Activated CD8-positive, alpha-beta T cell treated with anti-CD3 and anti-CD28 coated beads, Interleukin-2, amount 10 ng/mL, durations not matched to agents 7 days and 5 days (primary cell): ENCODE results near the gene RRP8. TPM values are rescaled to one million over a fixed set of nuclear protein-coding genes. Genes with fewer than 3 reads are reported as not detected.

Experiments used
- ATAC-seq: fragments of 150-1000 bp; cut with Tn5 transposase; one replicate; pipeline ENCODE4 v1.10.0; 2021; ENCODE audit warnings: moderate library complexity
- CTCF ChIA-PET: fragments of 350-600 bp; sonication (Branson Sonifier 250); formaldehyde crosslinking; loops from one replicate; lab custom pipeline; 2021; ENCODE audit warnings: antibody characterized with exemption; lab: Charles Lee
- POLR2A ChIA-PET: fragments of 350-600 bp; sonication (Branson Sonifier 250); formaldehyde crosslinking; loops from one replicate; lab custom pipeline; 2021; ENCODE audit warnings: antibody characterized with exemption; lab: Charles Lee
- DNase-seq: peaks from one replicate; pipeline ENCODE4 v3.0.0-alpha.2; 2020
- H3K27ac Mint-ChIP-seq: one replicate; pipeline ENCODE4 v1.8.0; 2021; ENCODE audit warnings: mild to moderate bottlenecking, mixed read lengths
- H3K27me3 Mint-ChIP-seq: one replicate; pipeline ENCODE4 v1.8.0; 2021; ENCODE audit warnings: low read depth, mixed read lengths
- H3K36me3 Mint-ChIP-seq: one replicate; pipeline ENCODE4 v1.8.0; 2021; ENCODE audit warnings: low read depth, mixed read lengths
- H3K4me1 Mint-ChIP-seq: one replicate; pipeline ENCODE4 v1.8.0; 2021; ENCODE audit warnings: low read depth, mixed read lengths
- H3K4me3 Mint-ChIP-seq: one replicate; pipeline ENCODE4 v1.8.0; 2021; ENCODE audit warnings: mild to moderate bottlenecking, mixed read lengths
- H3K9me3 Mint-ChIP-seq: one replicate; pipeline ENCODE4 v1.8.0; 2022; ENCODE audit warnings: mixed read lengths; ENCODE audit not compliant: insufficient read depth
- total RNA-seq, 2 experiments: library from RNA; stranded (reverse); gene quantifications; one replicate each; pipeline ENCODE4 v1.2.3, GENCODE V29; 2021

Gene RRP8
- total RNA-seq, 2 experiments from 2014 or later: 28.6 to 29.8 TPM

DNA sequence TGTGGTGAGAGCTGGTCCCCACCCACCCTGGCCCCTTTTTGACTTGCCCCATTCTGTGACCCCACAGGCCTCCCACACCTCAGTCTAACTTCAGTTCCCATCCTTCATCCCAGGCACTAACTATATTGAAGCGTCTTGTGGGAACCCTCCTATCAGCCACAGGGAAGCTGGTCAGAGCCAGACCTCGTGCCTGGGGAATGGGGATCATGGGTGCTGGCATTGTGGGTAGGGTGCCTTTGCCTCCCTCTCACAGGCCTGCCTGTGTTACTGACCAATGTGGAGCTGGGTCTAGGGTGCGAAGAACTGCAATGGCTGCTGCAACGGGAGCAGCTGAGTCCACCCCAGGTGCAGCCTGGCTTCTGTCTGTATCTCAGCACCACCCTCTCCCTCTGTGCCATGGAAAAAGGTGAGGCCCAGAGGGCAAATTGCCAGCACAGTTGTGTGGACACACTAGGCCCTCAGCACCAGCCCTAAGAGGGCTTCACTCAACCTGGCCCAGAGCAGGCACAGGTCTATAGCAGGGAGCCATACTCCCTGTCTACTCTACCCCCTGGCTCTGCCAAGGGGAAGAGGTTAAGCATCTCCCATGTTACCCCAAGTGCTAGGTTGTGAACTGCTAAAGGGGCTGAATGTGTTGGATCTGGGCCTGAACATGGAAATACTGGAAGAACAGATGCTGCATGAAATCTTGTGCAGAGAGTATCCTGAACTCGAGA, 37.3 kb downstream of the RRP8 start:
- POLR2A ChIA-PET: interaction anchor here (1.6 kb wide), 1 partner anchor 117 kb away, joined by 4 read pairs; the partner anchor contains the start of gene MRPL17

GRCh38 chr11:6565325-6565724, 38.1 kb downstream of the RRP8 start:
- ChIA-PET CTCF (no interaction called here), POLR2A (interaction anchor here (1.6 kb wide), 1 partner anchor 118 kb away, joined by 4 read pairs; the partner anchor contains the start of gene MRPL17)
- no peak overlapping the region for H3K4me3 Mint-ChIP-seq
- H3K27ac Mint-ChIP-seq: no peak overlapping the region
- ATAC-seq (no peak), DNase-seq (no peak)
- H3K36me3 Mint-ChIP-seq: peaks cover 4% of the 10 kb centered on the region
- H3K9me3 Mint-ChIP-seq: no peaks in the 10 kb centered on the region
- no peaks in the 10 kb centered on the region for H3K27me3 Mint-ChIP-seq
- no peaks in the 10 kb centered on the region for H3K4me1 Mint-ChIP-seq

More for the DNA sequence above, 37.3 kb downstream of the RRP8 start:
- DNase-seq: no peak
- Mint-ChIP-seq H3K36me3 (peaks cover 5% of the 10 kb centered on the region), H3K27ac (no peak overlapping the region), H3K27me3 (no peaks in the 10 kb centered on the region), H3K4me3 (no peak overlapping the region), H3K9me3 (no peaks in the 10 kb centered on the region), H3K4me1 (no peaks in the 10 kb centered on the region)
- CTCF ChIA-PET: no interaction called here
- no peak for ATAC-seq

DNA sequence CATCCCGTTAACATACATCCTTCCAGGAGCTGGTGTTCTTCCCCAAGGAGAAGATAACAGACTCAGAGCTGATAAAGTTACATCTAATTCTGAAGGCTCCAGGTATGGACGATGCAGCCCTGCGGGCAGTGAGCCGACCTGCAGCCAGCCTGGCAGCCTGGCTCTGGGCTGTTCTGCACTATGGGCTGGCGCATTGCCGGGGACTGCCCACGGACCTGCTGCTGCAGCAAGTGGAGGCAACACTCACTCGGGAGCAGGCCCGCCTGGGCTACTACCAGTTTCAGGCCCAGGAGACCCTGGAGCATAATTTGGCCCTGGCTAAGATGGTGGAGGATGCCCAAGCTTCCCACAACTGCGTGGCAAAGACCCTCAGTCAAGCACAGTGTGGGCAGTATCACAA, 39.7 kb downstream of the RRP8 start:
- ATAC-seq (no peak), DNase-seq (no peak)
- H3K4me3 Mint-ChIP-seq: no peak overlapping the region
- no peak overlapping the region for H3K27ac Mint-ChIP-seq
- no peaks in the 10 kb centered on the region for H3K4me1 Mint-ChIP-seq
- no peaks in the 10 kb centered on the region for H3K36me3 Mint-ChIP-seq
- H3K27me3 Mint-ChIP-seq: no peaks in the 10 kb centered on the region
- H3K9me3 Mint-ChIP-seq: no peaks in the 10 kb centered on the region
- ChIA-PET CTCF (interaction anchor here (1.6 kb wide), 1 partner anchor 11 kb away, joined by 3 read pairs; no protein-coding TSS in a partner anchor), POLR2A (interaction anchor here (1.0 to 1.5 kb wide), 2 partner anchors 14 to 15 kb away, joined by 3 to 4 read pairs; no protein-coding TSS in a partner anchor)

GRCh38 chr11:6563121-6563619, 40.2 kb downstream of the RRP8 start:
- no peak for ATAC-seq
- Mint-ChIP-seq H3K27ac (no peak overlapping the region), H3K9me3 (no peaks in the 10 kb centered on the region), H3K4me1 (no peaks in the 10 kb centered on the region), H3K36me3 (no peaks in the 10 kb centered on the region), H3K4me3 (no peak overlapping the region), H3K27me3 (no peaks in the 10 kb centered on the region)
- ChIA-PET POLR2A (interaction anchor here (1.0 to 1.5 kb wide), 2 partner anchors 14 kb away, joined by 3 to 4 read pairs; no protein-coding TSS in a partner anchor), CTCF (interaction anchor here (0.7 to 1.6 kb wide), 2 partner anchors 10 to 56 kb away, joined by 3 read pairs; no protein-coding TSS in a partner anchor)
- no peak for DNase-seq

DNA sequence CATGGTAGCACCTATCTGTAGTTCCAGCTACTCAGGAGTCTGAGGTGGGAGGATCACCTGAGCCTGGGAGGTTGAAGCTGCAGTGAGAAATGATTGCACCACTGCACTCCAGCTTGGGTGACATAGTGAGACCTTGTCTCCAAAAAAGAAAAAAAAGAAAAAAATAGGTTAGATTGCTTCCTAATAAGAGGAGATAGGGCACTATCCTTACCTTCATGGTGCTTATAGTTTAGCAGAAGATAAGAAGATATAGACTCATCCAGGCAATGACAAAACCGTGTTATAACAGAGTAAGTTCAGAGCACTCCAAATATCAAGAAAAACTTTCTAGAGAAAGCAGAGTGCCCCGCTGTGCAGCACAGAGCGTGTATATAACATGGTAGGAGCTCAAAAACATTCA, 42.1 kb downstream of the RRP8 start:
- H3K27me3 Mint-ChIP-seq: no peaks in the 10 kb centered on the region
- H3K27ac Mint-ChIP-seq: no peak overlapping the region
- DNase-seq (no peak), ATAC-seq (no peak)
- H3K36me3 Mint-ChIP-seq: no peaks in the 10 kb centered on the region
- no peaks in the 10 kb centered on the region for H3K4me1 Mint-ChIP-seq
- CTCF ChIA-PET: interaction anchor here (1.4 to 1.7 kb wide), 2 partner anchors 30 to 198 kb away, joined by 3 to 6 read pairs; no protein-coding TSS in a partner anchor
- POLR2A ChIA-PET: no interaction called here
- H3K9me3 Mint-ChIP-seq: no peaks in the 10 kb centered on the region
- H3K4me3 Mint-ChIP-seq: no peak overlapping the region

DNA sequence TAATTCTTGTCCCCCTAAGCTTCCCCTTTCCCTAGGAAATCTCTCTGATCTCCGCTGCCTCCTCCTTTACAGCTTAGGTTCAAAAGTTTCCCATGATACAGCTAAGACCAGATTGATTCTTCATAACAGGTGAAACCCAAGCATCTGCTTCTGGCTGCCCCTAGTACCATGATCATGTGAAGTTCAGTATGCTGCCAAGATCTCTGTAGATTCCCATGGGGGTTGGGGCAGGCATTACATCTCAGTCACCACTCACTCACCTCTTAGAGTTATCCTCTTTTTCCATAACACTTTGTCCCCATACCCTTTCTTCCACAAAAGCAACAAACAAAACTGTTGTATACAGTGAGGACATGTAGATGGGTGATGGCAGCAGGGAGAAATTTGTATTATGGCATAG, 44.0 kb downstream of the RRP8 start:
- ChIA-PET POLR2A (no interaction called here), CTCF (no interaction called here)
- DNase-seq: no peak
- Mint-ChIP-seq H3K27me3 (no peaks in the 10 kb centered on the region), H3K27ac (no peak overlapping the region), H3K4me1 (no peaks in the 10 kb centered on the region), H3K4me3 (no peak overlapping the region), H3K9me3 (no peaks in the 10 kb centered on the region), H3K36me3 (no peaks in the 10 kb centered on the region)
- no peak for ATAC-seq

DNA sequence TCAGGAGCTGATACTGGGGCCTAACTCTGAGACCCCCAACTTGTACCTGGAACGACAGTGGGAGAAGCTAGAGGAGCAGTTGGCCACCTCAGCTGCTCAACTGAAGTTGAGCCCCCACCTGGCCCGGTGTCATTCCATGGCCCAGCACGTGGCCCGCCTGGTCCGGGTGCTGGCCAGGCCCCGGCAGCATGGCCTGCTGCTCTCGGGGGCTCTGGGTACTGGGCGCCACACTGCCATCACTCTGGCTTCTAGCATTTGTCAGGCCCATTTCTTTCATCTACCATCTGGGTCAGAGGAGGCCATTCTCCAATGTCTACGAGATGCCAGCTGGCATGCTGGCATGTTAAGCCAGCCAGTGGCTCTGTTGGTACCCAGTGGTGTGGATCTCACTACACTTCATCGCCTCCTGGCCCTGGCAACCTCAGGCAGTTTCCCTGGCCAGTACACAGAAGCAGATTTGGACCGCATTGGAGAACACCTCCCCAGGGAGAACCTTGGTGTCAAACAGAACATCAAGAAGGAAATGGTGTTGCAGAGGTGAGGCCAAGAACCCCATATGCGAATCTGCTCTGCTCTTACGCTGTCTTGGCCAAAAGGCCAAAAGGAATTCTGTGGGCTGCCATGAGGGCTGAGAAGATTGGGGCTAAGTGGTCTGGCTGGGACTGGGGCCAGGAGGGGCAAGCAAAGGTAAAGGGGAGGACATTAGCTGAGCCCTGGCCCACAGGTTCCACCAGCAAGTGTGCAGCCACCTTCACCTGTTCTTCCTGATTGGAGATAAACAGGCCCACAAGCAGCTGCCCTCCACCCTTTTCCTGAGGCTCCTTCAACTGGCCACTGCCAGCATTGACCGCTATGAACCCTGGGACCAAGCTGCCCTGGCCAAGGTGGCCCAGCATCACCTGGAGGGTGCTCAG, 45.4 kb downstream of the RRP8 start:
- no peaks in the 10 kb centered on the region for H3K9me3 Mint-ChIP-seq
- no peak overlapping the region for H3K4me3 Mint-ChIP-seq
- ChIA-PET POLR2A (no interaction called here), CTCF (no interaction called here)
- H3K27me3 Mint-ChIP-seq: no peaks in the 10 kb centered on the region
- no peak overlapping the region for H3K27ac Mint-ChIP-seq
- H3K4me1 Mint-ChIP-seq: no peaks in the 10 kb centered on the region
- DNase-seq (peak; percentile 13), ATAC-seq (no peak)
- H3K36me3 Mint-ChIP-seq: no peaks in the 10 kb centered on the region

- CTCF ChIA-PET: no interaction called here
- no peak overlapping the region for H3K4me3 Mint-ChIP-seq
- DNase-seq (no peak), ATAC-seq (no peak)
- H3K27me3 Mint-ChIP-seq: no peaks in the 10 kb centered on the region
- POLR2A ChIA-PET: no interaction called here
- no peaks in the 10 kb centered on the region for H3K4me1 Mint-ChIP-seq
- no peaks in the 10 kb centered on the region for H3K36me3 Mint-ChIP-seq
- H3K27ac Mint-ChIP-seq: no peak overlapping the region
- H3K9me3 Mint-ChIP-seq: no peaks in the 10 kb centered on the region
These were observed 46.4 kb downstream of the RRP8 start for GRCh38 chr11:6557063-6557462.

DNA sequence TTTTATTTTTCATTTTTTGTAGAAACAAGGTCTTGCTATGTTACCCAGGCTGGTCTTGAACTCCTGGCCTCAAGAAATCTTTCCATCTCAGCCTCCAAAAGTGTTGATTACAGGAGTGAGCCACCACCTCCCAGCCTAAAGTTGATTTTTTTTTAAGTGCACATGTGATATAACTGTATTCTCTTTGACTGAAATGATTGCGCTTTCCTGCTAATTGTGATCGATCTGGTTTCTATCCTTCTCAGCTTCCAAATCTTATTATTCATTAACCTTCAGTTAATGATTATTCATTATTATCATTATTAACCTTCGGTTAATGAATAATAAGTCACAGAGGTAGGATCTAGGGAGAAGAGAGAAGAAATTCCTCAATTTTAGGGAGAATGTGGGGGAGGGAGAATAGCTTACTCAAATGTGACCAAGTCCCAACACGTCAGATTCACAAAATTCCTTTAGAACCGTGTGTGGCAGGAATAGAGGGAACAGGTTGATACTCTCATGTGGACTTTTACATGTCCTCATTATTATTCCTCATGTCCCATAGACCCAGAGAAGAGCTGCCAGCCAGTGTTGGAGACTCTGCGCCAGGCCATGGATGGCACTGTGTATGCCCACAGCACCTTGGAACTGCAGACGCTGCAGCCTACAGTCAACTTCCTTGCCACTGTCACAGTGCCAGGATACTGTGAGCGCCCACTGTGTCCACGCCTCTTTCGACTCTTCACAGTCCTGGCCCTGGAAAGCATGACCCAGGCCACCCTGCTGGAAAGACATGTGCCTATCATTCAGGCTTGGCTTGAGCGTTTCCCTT, 47.1 kb downstream of the RRP8 start:
- Mint-ChIP-seq H3K27me3 (no peaks in the 10 kb centered on the region), H3K4me1 (no peaks in the 10 kb centered on the region), H3K4me3 (no peak overlapping the region), H3K36me3 (no peaks in the 10 kb centered on the region), H3K27ac (no peak overlapping the region), H3K9me3 (no peaks in the 10 kb centered on the region)
- DNase-seq (peak; percentile 9), ATAC-seq (no peak)
- CTCF ChIA-PET: no interaction called here
- POLR2A ChIA-PET: interaction anchor here (1.1 kb wide), 1 partner anchor 23 kb away, joined by 3 read pairs; no protein-coding TSS in a partner anchor

- DNase-seq (no peak), ATAC-seq (no peak)
- ChIA-PET CTCF (interaction anchor here (2.0 kb wide), 1 partner anchor 24 kb away, joined by 10 read pairs; no protein-coding TSS in a partner anchor), POLR2A (interaction anchor here (1.1 kb wide), 1 partner anchor 22 kb away, joined by 3 read pairs; no protein-coding TSS in a partner anchor)
- H3K27ac Mint-ChIP-seq: no peak overlapping the region
- no peak overlapping the region for H3K4me3 Mint-ChIP-seq
- H3K36me3 Mint-ChIP-seq: no peaks in the 10 kb centered on the region
- no peaks in the 10 kb centered on the region for H3K27me3 Mint-ChIP-seq
- H3K4me1 Mint-ChIP-seq: no peaks in the 10 kb centered on the region
- no peaks in the 10 kb centered on the region for H3K9me3 Mint-ChIP-seq
These were observed 48.3 kb downstream of the RRP8 start for GRCh38 chr11:6554828-6555706.
